Osteocyte (in vitro differentiated cells): Measurements from ENCODE around the gene ARHGEF40. TPM values are rescaled to one million over a fixed set of nuclear protein-coding genes. Genes with fewer than 3 reads are reported as not detected.

Experiments
- DNase-seq: peaks from one replicate; pipeline ENCODE4 v3.0.0; 2021; ENCODE audit warnings: mixed read lengths; ENCODE audit not compliant: unreplicated experiment; ENCODE audit errors: extremely low spot score
- H3K27ac Mint-ChIP-seq: one replicate; pipeline ENCODE4 v1.8.0; 2021; ENCODE audit warnings: mild to moderate bottlenecking, mixed read lengths; ENCODE audit not compliant: unreplicated experiment
- H3K27me3 Mint-ChIP-seq: one replicate; pipeline ENCODE4 v1.8.0; 2021; ENCODE audit warnings: mixed read lengths; ENCODE audit not compliant: unreplicated experiment
- H3K36me3 Mint-ChIP-seq: one replicate; pipeline ENCODE4 v1.8.0; 2021; ENCODE audit warnings: mixed read lengths; ENCODE audit not compliant: unreplicated experiment
- H3K4me1 Mint-ChIP-seq: one replicate; pipeline ENCODE4 v1.8.0; 2021; ENCODE audit warnings: mixed read lengths; ENCODE audit not compliant: unreplicated experiment
- H3K4me3 Mint-ChIP-seq: one replicate; pipeline ENCODE4 v1.8.0; 2021; ENCODE audit warnings: mild to moderate bottlenecking, moderate library complexity, mixed read lengths; ENCODE audit not compliant: unreplicated experiment
- H3K9me3 Mint-ChIP-seq: one replicate; pipeline ENCODE4 v1.8.0; 2021; ENCODE audit warnings: mixed read lengths; ENCODE audit not compliant: unreplicated experiment
- CTCF ChIP-seq: fragments of 200-600 bp; sonication (generic); IDR thresholded peaks from 2 replicates; pipeline ENCODE4 v1.5.0; 2021; ENCODE audit warnings: antibody characterized with exemption, mild to moderate bottlenecking, moderate library complexity
- total RNA-seq: library from RNA; stranded (reverse); gene quantifications from 2 replicates; pipeline ENCODE4 v1.2.1, GENCODE V29; 2021

ARHGEF40 gene
- total RNA-seq, 1 donor from 2014 or later, result 139 TPM

GRCh38 chr14:21036751-21037150 is 33.4 kb upstream of the ARHGEF40 start:
- Mint-ChIP-seq H3K27me3 (peaks cover 47% of the 10 kb centered on the region), H3K4me1 (peaks cover 13% of the 10 kb centered on the region), H3K4me3 (no peak overlapping the region), H3K9me3 (no peaks in the 10 kb centered on the region), H3K36me3 (no peaks in the 10 kb centered on the region), H3K27ac (no peak overlapping the region)
- TF ChIP-seq CTCF, result no peak
- DNase-seq, result no peak

- Mint-ChIP-seq H3K36me3 (no peaks in the 10 kb centered on the region), H3K9me3 (no peaks in the 10 kb centered on the region), H3K27me3 (peaks cover 43% of the 10 kb centered on the region), H3K4me1 (peaks cover 15% of the 10 kb centered on the region), H3K27ac (no peak overlapping the region), H3K4me3 (no peak overlapping the region)
- no peak for DNase-seq
- no peak for TF ChIP-seq CTCF
These were observed 32.9 kb upstream of the ARHGEF40 start for GRCh38 chr14:21037156-21037555.

- Mint-ChIP-seq H3K9me3 (no peaks in the 10 kb centered on the region), H3K27me3 (peaks cover 32% of the 10 kb centered on the region), H3K36me3 (no peaks in the 10 kb centered on the region), H3K4me1 (peaks cover 31% of the 10 kb centered on the region), H3K27ac (peak overlapping the region; percentile 28), H3K4me3 (no peak overlapping the region)
- TF ChIP-seq CTCF, result no peak
- DNase-seq, result no peak
These were observed 31.4 kb upstream of the ARHGEF40 start for GRCh38 chr14:21038441-21039422.

GRCh38 chr14:21039585-21040369 is 30.3 kb upstream of the ARHGEF40 start:
- Mint-ChIP-seq H3K4me3 (no peak overlapping the region), H3K9me3 (no peaks in the 10 kb centered on the region), H3K36me3 (no peaks in the 10 kb centered on the region), H3K27ac (no peak overlapping the region), H3K27me3 (peaks cover 31% of the 10 kb centered on the region), H3K4me1 (peaks cover 38% of the 10 kb centered on the region)
- peak; percentile 76 for TF ChIP-seq CTCF
- no peak for DNase-seq
